PC-3 (cell line): ENCODE results near the gene ORAI2.

ENCODE experiments used
- CTCF ChIP-seq: fragments of 300-600 bp; sonication (generic); conservative IDR thresholded peaks from 2 replicates; pipeline ENCODE4 v1.5.1; 2017; ENCODE audit warnings: antibody characterized with exemption, low read depth, mild to moderate bottlenecking, low read length
- EZH2phosphoT487 ChIP-seq: fragments of 300-600 bp; sonication (generic); IDR thresholded peaks from 2 replicates; pipeline ENCODE4 v1.6.1; 2018; ENCODE audit warnings: mild to moderate bottlenecking, antibody characterized with exemption, low read length, borderline replicate concordance

- TF ChIP-seq CTCF (no peak), EZH2phosphoT487 (no peak)
Measured at GRCh38 chr7:102457352-102457924, 24.1 kb downstream of the ORAI2 start.
